NOMO-1 treated with DMSO at 0.1 percent for 48 hours (cell line): ENCODE measurements around the gene PTTG1IP.
A peak's percentile ranks its signal among the peaks of the same experiment; 100 is the strongest.

Experiments used
- DNase-seq: peaks from one replicate; lab custom pipeline; 2025; ENCODE audit not compliant: unreplicated experiment; lab: John Stamatoyannopoulos, UW

PTTG1IP gene

GRCh38 chr21:44831227-44831860, 42.1 kb downstream of the PTTG1IP start:
- DNase-seq = peak; percentile 46

GRCh38 chr21:44829507-44830092, 43.9 kb downstream of the PTTG1IP start:
- DNase-seq = no peak

GRCh38 chr21:44828362-44829056, 45.0 kb downstream of the PTTG1IP start:
- no peak for DNase-seq

GRCh38 chr21:44823179-44823660, 50.3 kb downstream of the PTTG1IP start:
- DNase-seq = peak; percentile 36

GRCh38 chr21:44822484-44823178, 50.9 kb downstream of the PTTG1IP start:
- DNase-seq = peak; percentile 6

GRCh38 chr21:44820851-44821250, 52.6 kb downstream of the PTTG1IP start:
- no peak for DNase-seq

- no peak for DNase-seq
Observed at GRCh38 chr21:44819283-44820243, 53.9 kb downstream of the PTTG1IP start.

GRCh38 chr21:44818640-44819011, 54.9 kb downstream of the PTTG1IP start:
- DNase-seq = no peak

- peak; percentile 63 for DNase-seq
Observed at GRCh38 chr21:44817914-44818639, 55.4 kb downstream of the PTTG1IP start, which contains the start of gene SUMO3. Gene SUMO3 (minus strand): TSS chr21:44818062. CDS start chr21:44817968, 94 bp downstream.

- DNase-seq = peak; percentile 60
Observed at GRCh38 chr21:44817506-44817880, 56.0 kb downstream of the PTTG1IP start.

GRCh38 chr21:44816761-44817505, 56.6 kb downstream of the PTTG1IP start:
- no peak for DNase-seq

- DNase-seq = no peak
Observed at GRCh38 chr21:44815852-44816628, 57.5 kb downstream of the PTTG1IP start.

GRCh38 chr21:44815225-44815624, 58.3 kb downstream of the PTTG1IP start:
- DNase-seq = no peak

- DNase-seq = no peak
Observed at GRCh38 chr21:44814498-44815023, 58.9 kb downstream of the PTTG1IP start.

- DNase-seq = no peak
Observed at GRCh38 chr21:44813727-44814126, 59.8 kb downstream of the PTTG1IP start.

- no peak for DNase-seq
Observed at GRCh38 chr21:44813149-44813548, 60.3 kb downstream of the PTTG1IP start.

- DNase-seq = no peak
Observed at GRCh38 chr21:44812640-44813039, 60.9 kb downstream of the PTTG1IP start.

- no peak for DNase-seq
Observed at GRCh38 chr21:44810779-44811178, 62.7 kb downstream of the PTTG1IP start.
